Measurements from ENCODE around the gene GALNTL6.

DNA sequence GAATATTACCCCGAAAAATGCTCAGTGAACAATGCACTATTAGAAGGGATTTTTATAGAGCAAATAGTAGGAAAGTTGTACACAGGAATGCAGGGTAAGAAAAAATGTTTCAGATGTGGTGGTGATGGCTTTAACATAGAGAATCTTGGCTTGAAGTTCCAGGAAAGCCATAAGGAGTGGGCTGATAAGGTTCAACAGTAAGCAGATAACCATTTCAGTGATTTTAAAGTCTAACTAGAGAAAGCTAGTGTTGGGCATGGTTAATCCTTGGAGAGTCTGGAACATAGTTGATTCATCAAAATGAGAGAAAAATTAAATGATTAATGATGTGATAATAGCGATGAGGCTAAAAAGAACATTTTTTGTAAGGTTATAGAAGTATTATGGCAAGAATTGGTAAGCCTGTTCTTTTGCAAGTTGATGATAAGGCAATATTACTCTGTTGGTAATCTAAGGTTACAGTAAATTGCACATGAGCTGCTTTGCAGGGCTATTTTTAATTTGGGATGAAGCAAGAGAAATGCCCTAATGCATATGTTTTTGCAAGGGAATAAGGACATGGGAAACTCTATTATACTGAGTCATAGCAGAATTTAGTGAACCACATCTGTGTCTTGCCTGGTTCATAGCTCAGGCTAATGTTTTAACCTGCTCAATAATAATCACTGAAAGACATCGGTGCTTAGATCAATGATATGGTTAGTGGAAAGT lies 44.3 kb downstream of the GALNTL6 start:
- no peak for TF ChIP-seq HDAC3 (IDR thresholded peaks at IDR 0.05; ENCODE audit: borderline replicate concordance, partially characterized antibody)
- TF ChIP-seq JUNB (CRISPR knock-in tag; conservative IDR thresholded peaks at IDR 0.05), result no peak

Measured in K562 (cell line).